H1 (cell line): ENCODE measurements around the gene ORC6. TPM values are rescaled to one million over a fixed set of nuclear protein-coding genes. Genes with fewer than 3 reads are reported as not detected.

Experiments
- CTCF ChIA-PET: fragments of 300-600 bp; sonication (Branson Sonifier 250); formaldehyde crosslinking; loops from one replicate; lab custom pipeline; 2021; ENCODE audit not compliant: partially characterized antibody; lab: Charles Lee
- POLR2A ChIA-PET: fragments of 300-600 bp; sonication (Branson Sonifier 250); formaldehyde crosslinking; loops from one replicate; lab custom pipeline; 2021; ENCODE audit warnings: inconsistent platforms; ENCODE audit not compliant: partially characterized antibody; lab: Charles Lee
- DNase-seq, 2 experiments: peaks; one replicate each; pipeline versions ENCODE4 v3.0.0 to v3.0.0-alpha.2; 2010 to 2022; ENCODE audit warnings: low spot score in 2 of 2, low read depth in 1 of 2, mixed read lengths in 1 of 2
- FAIRE-seq: peaks from 2 replicates; lab custom pipeline; 2011; peaks lifted over from hg19 to GRCh38; lab: Jason Lieb, UNC
- H2AFZ ChIP-seq: 2 replicates; pipeline ENCODE4 v1.8.1; 2012; ENCODE audit warnings: low read length, inconsistent platforms
- H2AK5ac ChIP-seq: 2 replicates; pipeline ENCODE4 v1.6.1; 2013; ENCODE audit warnings: low read depth, low read length
- H2BK120ac ChIP-seq: replicated peaks from 2 replicates; pipeline ENCODE3; 2013; ENCODE audit warnings: low read depth, low read length, inconsistent platforms
- H2BK12ac ChIP-seq: 2 replicates; pipeline ENCODE4 v1.6.1; 2013; ENCODE audit warnings: low read depth, low read length
- H2BK15ac ChIP-seq: 2 replicates; pipeline ENCODE4 v1.6.1; 2013; ENCODE audit warnings: low read length
- H2BK20ac ChIP-seq: 2 replicates; pipeline ENCODE4 v1.6.1; 2013; ENCODE audit warnings: low read length
- H2BK5ac ChIP-seq: 2 replicates; pipeline ENCODE4 v1.6.1; 2013; ENCODE audit warnings: low read depth, low read length
- H3K14ac ChIP-seq: 2 replicates; pipeline ENCODE4 v1.6.1; 2013; ENCODE audit warnings: inconsistent platforms; ENCODE audit not compliant: insufficient read length
- H3K18ac ChIP-seq: 2 replicates; pipeline ENCODE4 v1.6.1; 2013; ENCODE audit warnings: low read length; ENCODE audit errors: extremely low read depth
- H3K23ac ChIP-seq: 2 replicates; pipeline ENCODE4 v1.6.1; 2013; ENCODE audit warnings: inconsistent platforms; ENCODE audit not compliant: insufficient read length
- H3K23me2 ChIP-seq: 2 replicates; pipeline ENCODE4 v1.6.1; 2013; ENCODE audit warnings: low read depth, low read length
- H3K27ac ChIP-seq: 2 replicates; pipeline ENCODE4 v1.6.1; 2011; ENCODE audit warnings: low read depth, low read length, inconsistent platforms
- H3K27me3 ChIP-seq, 4 experiments: replicated peaks in 1 of 4; 1 replicate in 1 of 4; 2 replicates in 3 of 4; pipeline versions ENCODE4 v1.6.1 to v1.8.1; 2011 to 2013; ENCODE audit warnings: low read length in 3 of 4, mild to moderate bottlenecking in 3 of 4, inconsistent platforms in 2 of 4, mixed read lengths in 2 of 4, moderate library complexity in 1 of 4; ENCODE audit not compliant: control insufficient read depth in 3 of 4, insufficient read depth in 3 of 4; ENCODE audit errors: extremely low read depth in 1 of 4
- H3K36me3 ChIP-seq, 4 experiments: 2 replicates each; pipeline versions ENCODE4 v1.6.1 to v1.8.1; 2011 to 2013; ENCODE audit warnings: mild to moderate bottlenecking in 4 of 4, low read length in 3 of 4, moderate library complexity in 2 of 4, control low read depth in 1 of 4, inconsistent platforms in 1 of 4; ENCODE audit not compliant: insufficient read depth in 4 of 4, control insufficient read depth in 2 of 4
- H3K4ac ChIP-seq: replicated peaks from 2 replicates; pipeline ENCODE3; 2013; ENCODE audit warnings: low read length, low read depth, mixed read lengths, inconsistent platforms; ENCODE audit not compliant: insufficient read length
- H3K4me1 ChIP-seq, 4 experiments: replicated peaks in 1 of 4; 1 replicate in 1 of 4; 2 replicates in 3 of 4; pipeline versions ENCODE4 v1.6.1 to v1.8.1; 2011 to 2013; ENCODE audit warnings: low read length in 3 of 4, inconsistent platforms in 2 of 4, mixed read lengths in 1 of 4; ENCODE audit not compliant: insufficient read depth in 4 of 4, control insufficient read depth in 3 of 4
- H3K4me2 ChIP-seq, 2 experiments: 2 replicates each; pipeline versions ENCODE4 v1.6.1 to v1.8.1; 2011 to 2013; ENCODE audit warnings: low read depth in 2 of 2, low read length in 2 of 2, control low read depth in 1 of 2, inconsistent platforms in 1 of 2, mild to moderate bottlenecking in 1 of 2; ENCODE audit not compliant: insufficient read depth in 1 of 2
- H3K4me3 ChIP-seq, 4 experiments: fragments of 200-600, 300-600 bp in 1 of 4; sonication (generic), shearing (Covaris generic), sonication (Bioruptor Twin) in 1 of 4; 2 replicates each; pipeline versions ENCODE4 v1.5.1 to v1.8.1; 2011 to 2016; ENCODE audit warnings: low read length in 4 of 4, low read depth in 3 of 4, control low read depth in 2 of 4, inconsistent platforms in 2 of 4, mild to moderate bottlenecking in 2 of 4, mixed read lengths in 1 of 4, moderate library complexity in 1 of 4; ENCODE audit not compliant: insufficient read depth in 2 of 4; ENCODE audit errors: extremely low read depth in 1 of 4
- H3K56ac ChIP-seq: replicated peaks from 2 replicates; pipeline ENCODE3; 2013; ENCODE audit warnings: low read depth, mild to moderate bottlenecking, mixed read lengths, low read length, inconsistent platforms; ENCODE audit not compliant: insufficient read length
- H3K79me1 ChIP-seq: 2 replicates; pipeline ENCODE4 v1.6.1; 2013; ENCODE audit warnings: low read depth, low read length, control low read depth
- H3K79me2 ChIP-seq, 2 experiments: 2 replicates each; pipeline versions ENCODE4 v1.6.1 to v1.8.1; 2012 to 2013; ENCODE audit warnings: low read length in 2 of 2, mild to moderate bottlenecking in 2 of 2, inconsistent platforms in 1 of 2; ENCODE audit not compliant: insufficient read depth in 2 of 2, control insufficient read depth in 1 of 2
- H3K9ac ChIP-seq, 4 experiments: replicated peaks in 1 of 4; 1 replicate in 1 of 4; 2 replicates in 3 of 4; pipeline versions ENCODE4 v1.6.1 to v1.8.1; 2011 to 2013; ENCODE audit warnings: low read depth in 3 of 4, low read length in 3 of 4, control low read depth in 2 of 4, mild to moderate bottlenecking in 2 of 4, moderate library complexity in 2 of 4, inconsistent platforms in 1 of 4; ENCODE audit errors: extremely low read depth in 1 of 4
- H3K9me3 ChIP-seq, 2 experiments: 2 replicates each; pipeline versions ENCODE4 v1.6.1 to v1.8.1; 2012 to 2013; ENCODE audit warnings: mild to moderate bottlenecking in 2 of 2, moderate library complexity in 2 of 2, control low read depth in 1 of 2, inconsistent platforms in 1 of 2, low read depth in 1 of 2, low read length in 1 of 2, mixed read lengths in 1 of 2; ENCODE audit not compliant: insufficient read depth in 2 of 2
- H4K20me1 ChIP-seq, 2 experiments: replicated peaks in 1 of 2; 2 replicates each; pipeline versions ENCODE3 to v1.8.1; 2011 to 2013; ENCODE audit warnings: inconsistent platforms in 2 of 2, low read length in 2 of 2, mild to moderate bottlenecking in 1 of 2; ENCODE audit not compliant: insufficient read depth in 2 of 2, control insufficient read depth in 1 of 2
- H4K5ac ChIP-seq: 2 replicates; pipeline ENCODE4 v1.6.1; 2013; ENCODE audit warnings: low read length, low read depth, mixed read lengths, inconsistent platforms; ENCODE audit not compliant: insufficient read length
- H4K8ac ChIP-seq: 2 replicates; pipeline ENCODE4 v1.8.0; 2013; ENCODE audit warnings: mild to moderate bottlenecking, moderate library complexity, low read length, inconsistent platforms; ENCODE audit not compliant: insufficient read depth; ENCODE audit errors: extremely low read depth
- H4K91ac ChIP-seq: replicated peaks from 2 replicates; pipeline ENCODE3; 2013; ENCODE audit warnings: low read length, mixed read lengths, inconsistent platforms; ENCODE audit not compliant: insufficient read length
- CBX5 ChIP-seq: fragments of 300-800, 300-1000 bp; sonication (generic); IDR thresholded peaks from 2 replicates; pipeline ENCODE4 v1.7.1; 2016; ENCODE audit warnings: antibody characterized with exemption, low read length, low read depth
- CREB1 ChIP-seq: IDR thresholded peaks from 2 replicates; pipeline ENCODE4 v1.6.1; 2012; ENCODE audit warnings: inconsistent platforms
- CTBP2 ChIP-seq: IDR thresholded peaks from 2 replicates; pipeline ENCODE4 v1.7.0; 2011; ENCODE audit warnings: borderline replicate concordance, mild to moderate bottlenecking, moderate library complexity, mixed read lengths, low read length; ENCODE audit not compliant: insufficient read depth, insufficient read length
- GTF2F1 ChIP-seq: IDR thresholded peaks from 2 replicates; pipeline ENCODE4 v1.6.1; 2012; ENCODE audit warnings: low read depth, low read length, improper control_type of control experiment, borderline replicate concordance
- JUND ChIP-seq: IDR thresholded peaks from 2 replicates; pipeline ENCODE4 v1.6.1; 2011; ENCODE audit warnings: mild to moderate bottlenecking, improper control_type of control experiment, low read length
- MAFK ChIP-seq: IDR thresholded peaks from 2 replicates; pipeline ENCODE4 v1.6.1; 2012; ENCODE audit warnings: low read depth, mild to moderate bottlenecking, improper control_type of control experiment, low read length
- RFX5 ChIP-seq: IDR thresholded peaks from 2 replicates; pipeline ENCODE4 v1.6.1; 2011; ENCODE audit warnings: low read depth, low read length, improper control_type of control experiment, borderline replicate concordance
- SAP30 ChIP-seq: fragments of 300-600 bp; sonication (generic); IDR thresholded peaks from 2 replicates; pipeline ENCODE4 v1.7.1; 2012; ENCODE audit warnings: low read length, moderate library complexity, mild to moderate bottlenecking, inconsistent platforms; ENCODE audit not compliant: insufficient read depth, insufficient replicate concordance
- SUZ12 ChIP-seq: fragments of 200-600 bp; sonication (generic); IDR thresholded peaks from 2 replicates; pipeline ENCODE4 v1.6.1; 2012; ENCODE audit warnings: mild to moderate bottlenecking, inconsistent platforms, low read length, moderate library complexity, mixed read lengths
- TAF1 ChIP-seq: IDR thresholded peaks from 2 replicates; pipeline ENCODE4 v1.6.1; 2011; ENCODE audit warnings: mild to moderate bottlenecking, low read depth, low read length
- TAF7 ChIP-seq: optimal IDR thresholded peaks from 2 replicates; pipeline ENCODE3; 2011; ENCODE audit warnings: low read depth, mild to moderate bottlenecking, inconsistent platforms, low read length, moderate library complexity, borderline replicate concordance
- WGBS, 2 experiments: shearing (Covaris generic) in 1 of 2; methylation state at CpG; one replicate each; pipeline versions ENCODE4 v1.1.6 to v1.1.7; 2013 to 2015; ENCODE audit warnings: low lambda C conversion rate in 2 of 2, mixed read lengths in 2 of 2, inconsistent platforms in 1 of 2, low coverage in 1 of 2, missing lambda C conversion rate in 1 of 2; ENCODE audit not compliant: insufficient replicate concordance in 2 of 2, insufficient coverage in 1 of 2, insufficient read length in 1 of 2; ENCODE audit errors: extremely low coverage in 1 of 2, missing lambda C conversion rate in 1 of 2; 5-methylcytosine and 5-hydroxymethylcytosine counted together
- polyA plus RNA-seq, 7 experiments: library from polyadenylated mRNA; depleted of rRNA in 3 of 7; stranded (reverse) in 5 of 7; unstranded in 2 of 7; fragments of >200 nt in 5 of 7; fragments of 200-250 nt in 2 of 7; gene quantifications; 1 replicate in 5 of 7; 2 replicates in 1 of 7; 4 replicates in 1 of 7; pipeline versions ENCODE4 v1.2.1 to v1.2.3, GENCODE V29; 2011 to 2013; ENCODE audit warnings: missing spikeins in 2 of 7, mixed read lengths in 2 of 7
- total RNA-seq: library from RNA; stranded (reverse); fragmentation: NEBNext Ultra II Directional; extraction: Animal tissue kit (Norgen Biotek cat#: 25700); gene quantifications from 2 replicates; pipeline ENCODE4 v1.2.1, GENCODE V29; 2021
- TF ChIP-seq, protein P1 (sequence below): IDR thresholded peaks from 2 replicates; pipeline ENCODE4 v1.6.1; 2012; ENCODE audit warnings: low read length, inconsistent platforms

ORC6 gene
- total and polyA plus RNA-seq, 2 of the 8 experiments (the other 6 are each of a cell fraction or from before 2014, with no cell fraction given), result 41.8 to 67.4 TPM

DNA sequence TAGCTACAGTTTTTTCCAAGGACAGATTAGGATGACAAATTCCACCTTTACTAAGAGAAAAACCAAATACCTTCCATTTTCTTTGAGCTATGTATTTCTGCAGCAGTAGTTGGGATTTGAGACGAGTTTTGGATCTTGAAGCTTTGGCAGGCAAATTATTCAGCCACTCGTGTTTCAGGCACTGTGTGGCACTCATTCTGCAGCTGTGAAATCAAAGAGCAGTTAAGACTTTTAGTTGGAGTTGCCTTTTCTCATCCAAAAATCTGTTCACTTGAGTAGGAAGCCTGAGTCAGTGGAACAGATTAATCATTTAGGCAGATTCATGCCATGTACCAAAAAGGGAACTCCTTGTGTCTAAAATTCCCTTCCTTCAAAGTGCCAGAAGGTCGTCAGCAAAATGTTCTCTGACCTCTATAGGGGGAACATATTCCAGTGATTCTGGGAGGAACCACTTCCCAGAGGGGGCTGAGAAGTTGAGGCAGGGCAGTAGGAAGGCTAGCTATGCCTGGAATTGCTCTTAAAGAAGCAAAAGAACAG is 20.1 kb downstream of the ORC6 start:
- Histone ChIP-seq H3K4me3 (no peak overlapping the region), H3K4me2 (no peak overlapping the region), H3K23ac (no peak overlapping the region), H3K14ac (no peak overlapping the region), H3K56ac (no peak overlapping the region), H2BK5ac (no peak overlapping the region), H2BK20ac (no peak overlapping the region), H3K9ac (no peak overlapping the region), H2BK12ac (no peak overlapping the region), H2BK120ac (no peak overlapping the region), H4K8ac (no peak overlapping the region), H4K20me1 (no peaks in the 10 kb centered on the region), H3K79me2 (no peaks in the 10 kb centered on the region), H3K4me1 (no peaks in the 10 kb centered on the region), H2AK5ac (no peak overlapping the region), H4K5ac (no peak overlapping the region), H2AFZ (no peak overlapping the region), H3K36me3 (no peaks in the 10 kb centered on the region), H3K9me3 (no peaks in the 10 kb centered on the region), H3K23me2 (no peaks in the 10 kb centered on the region), H4K91ac (no peak overlapping the region), H3K27ac (no peak overlapping the region), H3K79me1 (no peaks in the 10 kb centered on the region), H3K27me3 (no peaks in the 10 kb centered on the region), H3K4ac (no peak overlapping the region), H2BK15ac (no peak overlapping the region), H3K18ac (no peak overlapping the region)
- ChIA-PET POLR2A (interaction anchor here (1.0 to 2.2 kb wide), 3 partner anchors 10 to 37 kb away, joined by 3 to 6 read pairs (median 4); partner anchors contain the start of gene ORC6), CTCF (interaction anchor here (1.1 to 1.5 kb wide), 3 partner anchors 12 to 120 kb away, joined by 3 to 5 read pairs (median 3); no protein-coding TSS in a partner anchor)
- FAIRE-seq (no peak), DNase-seq (no peak)
- WGBS, 2 experiments, result 78% methylated on average over 3 of the region's 3 CpGs; no CpG with 5 or more reads in 1 of the 2 experiments
- TF ChIP-seq SAP30 (no peak), CBX5 (no peak), CREB1 (no peak), RFX5 (no peak), SUZ12 (no peak), CTBP2 (no peak), TAF7 (no peak), GTF2F1 (no peak), TAF1 (no peak), JUND (no peak), MAFK (no peak)
- TF ChIP-seq, protein P1, sequence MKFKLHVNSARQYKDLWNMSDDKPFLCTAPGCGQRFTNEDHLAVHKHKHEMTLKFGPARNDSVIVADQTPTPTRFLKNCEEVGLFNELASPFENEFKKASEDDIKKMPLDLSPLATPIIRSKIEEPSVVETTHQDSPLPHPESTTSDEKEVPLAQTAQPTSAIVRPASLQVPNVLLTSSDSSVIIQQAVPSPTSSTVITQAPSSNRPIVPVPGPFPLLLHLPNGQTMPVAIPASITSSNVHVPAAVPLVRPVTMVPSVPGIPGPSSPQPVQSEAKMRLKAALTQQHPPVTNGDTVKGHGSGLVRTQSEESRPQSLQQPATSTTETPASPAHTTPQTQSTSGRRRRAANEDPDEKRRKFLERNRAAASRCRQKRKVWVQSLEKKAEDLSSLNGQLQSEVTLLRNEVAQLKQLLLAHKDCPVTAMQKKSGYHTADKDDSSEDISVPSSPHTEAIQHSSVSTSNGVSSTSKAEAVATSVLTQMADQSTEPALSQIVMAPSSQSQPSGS, result no peak
